GM12878 (cell line): Measurements from ENCODE around the gene VTI1A. TPM values are rescaled to one million over a fixed set of nuclear protein-coding genes. Genes with fewer than 3 reads are reported as not detected.

Experiments used
- CHD4 ChIP-seq: fragments of 200-600 bp; sonication (generic); IDR thresholded peaks from 2 replicates; pipeline ENCODE4 v1.6.1; 2016; ENCODE audit warnings: mild to moderate bottlenecking
- E4F1 ChIP-seq: fragments of 450-650 bp; IDR thresholded peaks from 2 replicates; pipeline ENCODE4 v1.6.1; 2018; ENCODE audit warnings: borderline replicate concordance, mild to moderate bottlenecking; ENCODE audit not compliant: partially characterized antibody
- EGR1 ChIP-seq, 2 experiments: IDR thresholded peaks; 1 replicate in 1 of 2; 2 replicates in 1 of 2; pipeline ENCODE4 v1.6.1; 2011 to 2012; ENCODE audit warnings: low read depth in 2 of 2, low read length in 2 of 2, borderline replicate concordance in 1 of 2, mild to moderate bottlenecking in 1 of 2, moderate library complexity in 1 of 2
- FOXM1 ChIP-seq: IDR thresholded peaks from 2 replicates; pipeline ENCODE4 v1.6.1; 2012; ENCODE audit warnings: low read depth, mild to moderate bottlenecking, inconsistent platforms, low read length, moderate library complexity
- KAT2A ChIP-seq: conservative IDR thresholded peaks from 2 replicates; pipeline ENCODE4 v1.6.1; 2011; ENCODE audit warnings: low read depth, low read length; ENCODE audit not compliant: control insufficient read depth
- MAX ChIP-seq: IDR thresholded peaks from 2 replicates; pipeline ENCODE4 v1.6.1; 2012; ENCODE audit warnings: low read depth, low read length, improper control_type of control experiment
- RUNX3 ChIP-seq: IDR thresholded peaks from 2 replicates; pipeline ENCODE4 v1.6.1; 2012; ENCODE audit warnings: low read length, inconsistent platforms
- ZNF592 ChIP-seq: fragments of 450-650 bp; IDR thresholded peaks from 2 replicates; pipeline ENCODE4 v1.6.1; 2017; ENCODE audit warnings: mild to moderate bottlenecking, moderate library complexity
- ZNF622 ChIP-seq: fragments of 450-650 bp; IDR thresholded peaks from 2 replicates; pipeline ENCODE4 v1.6.1; 2017; ENCODE audit warnings: mild to moderate bottlenecking, inconsistent platforms
- polyA plus RNA-seq, 11 experiments: library from polyadenylated mRNA; depleted of rRNA in 4 of 11; unstranded in 6 of 11; stranded (reverse) in 5 of 11; fragments of >200 nt; fragmentation: Nextera tagmentation in 4 of 11; fragmentation: Illumina TruSeq in 1 of 11; extraction: Ambion mirVana in 4 of 11; extraction: Trizol in 1 of 11; gene quantifications; 1 replicate in 1 of 11; 2 replicates in 10 of 11; pipeline versions ENCODE4 v1.2.1 to v1.2.3, GENCODE V29; 2011 to 2016; ENCODE audit warnings: inconsistent platforms in 2 of 11, missing spikeins in 2 of 11, low read depth in 1 of 11
- total RNA-seq, 4 experiments: library from RNA; depleted of rRNA in 3 of 4; stranded (reverse); fragments of >200 nt in 3 of 4; fragmentation: Illumina TruSeq in 1 of 4; extraction: Trizol in 1 of 4; gene quantifications; 2 replicates each; pipeline versions ENCODE4 v1.2.1 to v1.2.3, GENCODE V29; 2013 to 2021

Gene VTI1A
- total and polyA plus RNA-seq, 10 of the 15 experiments (the other 5 are each of a cell fraction or from before 2014, with no cell fraction given) = 12.4 to 43.2 (median 27.5) TPM

- TF ChIP-seq E4F1 (no peak), RUNX3 (no peak), KAT2A (no peak), ZNF622 (no peak), EGR1 (IDR thresholded peaks at IDR 0.05; ENCODE audit: borderline replicate concordance in 1 of 2, low read depth in 2 of 2, low read length in 2 of 2) (no peak), MAX (no peak), ZNF592 (no peak), FOXM1 (no peak), CHD4 (no peak)
Measured at GRCh38 chr10:112454910-112455779, 8.1 kb downstream of the VTI1A start (continued).
